MM.1S (cell line): ENCODE results near the gene SWI5.

Experiments
- DNase-seq: peaks from one replicate; pipeline ENCODE4 v3.0.0-alpha.2; 2015
- H2AFZ ChIP-seq: fragments of 300-600 bp; sonication (generic); 2 replicates; pipeline ENCODE4 v1.6.0; 2016; ENCODE audit warnings: antibody characterized with exemption, low read length
- H3F3A ChIP-seq: fragments of 300-600 bp; sonication (generic); 2 replicates; pipeline ENCODE4 v1.6.1; 2016; ENCODE audit warnings: mild to moderate bottlenecking, antibody characterized with exemption, low read length, moderate library complexity, mixed read lengths; ENCODE audit not compliant: insufficient read depth
- H3K27ac ChIP-seq: fragments of 300-600 bp; sonication (generic); 2 replicates; pipeline ENCODE4 v1.5.1; 2016; ENCODE audit warnings: mild to moderate bottlenecking, low read length
- H3K27me3 ChIP-seq: fragments of 300-600 bp; sonication (generic); replicated peaks from 2 replicates; pipeline ENCODE4 v1.6.0; 2016; ENCODE audit warnings: low read length; ENCODE audit not compliant: insufficient read depth
- H3K36me3 ChIP-seq: fragments of 300-600 bp; sonication (generic); replicated peaks from 2 replicates; pipeline ENCODE4 v1.6.1; 2016; ENCODE audit warnings: mild to moderate bottlenecking, low read length, mixed read lengths; ENCODE audit not compliant: insufficient read depth
- H3K4me1 ChIP-seq: fragments of 300-600 bp; sonication (generic); 2 replicates; pipeline ENCODE4 v1.6.1; 2016; ENCODE audit warnings: low read length, mixed read lengths
- H3K4me2 ChIP-seq: fragments of 300-600 bp; sonication (generic); 2 replicates; pipeline ENCODE4 v1.6.0; 2016; ENCODE audit warnings: low read depth, low read length
- H3K4me3 ChIP-seq: fragments of 300-600 bp; sonication (generic); 2 replicates; pipeline ENCODE4 v1.5.1; 2016; ENCODE audit warnings: low read length, mixed read lengths
- H3K79me2 ChIP-seq: fragments of 300-600 bp; sonication (generic); 2 replicates; pipeline ENCODE4 v1.6.1; 2016; ENCODE audit warnings: mixed run types, low read length, mixed read lengths
- H3K9ac ChIP-seq: fragments of 300-600 bp; sonication (generic); 2 replicates; pipeline ENCODE4 v1.6.1; 2016; ENCODE audit warnings: low read length, mixed read lengths
- H3K9me2 ChIP-seq: fragments of 300-600 bp; sonication (generic); replicated peaks from 2 replicates; pipeline ENCODE4 v1.6.1; 2016; ENCODE audit warnings: mild to moderate bottlenecking, low read length, mixed read lengths; ENCODE audit not compliant: insufficient read depth
- H3K9me3 ChIP-seq: fragments of 300-600 bp; sonication (generic); replicated peaks from 2 replicates; pipeline ENCODE4 v1.6.1; 2016; ENCODE audit warnings: mild to moderate bottlenecking, low read length, mixed read lengths; ENCODE audit not compliant: insufficient read depth
- H4K20me1 ChIP-seq: fragments of 300-600 bp; sonication (generic); 2 replicates; pipeline ENCODE4 v1.6.1; 2016; ENCODE audit warnings: mild to moderate bottlenecking, low read length, moderate library complexity, mixed read lengths; ENCODE audit not compliant: insufficient read depth
- EZH2 ChIP-seq: fragments of 300-600 bp; sonication (generic); optimal IDR thresholded peaks from 2 replicates; pipeline ENCODE3; 2017; ENCODE audit warnings: low read depth, mild to moderate bottlenecking, antibody characterized with exemption, low read length, mixed read lengths
- EZH2phosphoT487 ChIP-seq: fragments of 300-600 bp; sonication (generic); IDR thresholded peaks from 2 replicates; pipeline ENCODE4 v1.6.1; 2018; ENCODE audit warnings: antibody characterized with exemption, low read length
- TF ChIP-seq, protein P1 (sequence below): fragments of 300-600 bp; sonication (generic); IDR thresholded peaks from 2 replicates; pipeline ENCODE4 v1.5.1; 2016; ENCODE audit warnings: antibody characterized with exemption, low read length, mixed read lengths

SWI5 gene

GRCh38 chr9:128250839-128251731 is 25.0 kb upstream of the SWI5 start:
- peaks cover 32% of the 10 kb centered on the region for H3K27me3 ChIP-seq
- H3K36me3 ChIP-seq = no peaks in the 10 kb centered on the region
- H3K9me2 ChIP-seq = no peaks in the 10 kb centered on the region
- H3K27ac ChIP-seq = no peak overlapping the region
- peaks cover 3% of the 10 kb centered on the region; the same call in 1 of the 2 replicates for H3K4me1 ChIP-seq
- H3K4me2 ChIP-seq = peak overlapping the region; percentile 90
- no peak for TF ChIP-seq EZH2
- TF ChIP-seq, protein P1, sequence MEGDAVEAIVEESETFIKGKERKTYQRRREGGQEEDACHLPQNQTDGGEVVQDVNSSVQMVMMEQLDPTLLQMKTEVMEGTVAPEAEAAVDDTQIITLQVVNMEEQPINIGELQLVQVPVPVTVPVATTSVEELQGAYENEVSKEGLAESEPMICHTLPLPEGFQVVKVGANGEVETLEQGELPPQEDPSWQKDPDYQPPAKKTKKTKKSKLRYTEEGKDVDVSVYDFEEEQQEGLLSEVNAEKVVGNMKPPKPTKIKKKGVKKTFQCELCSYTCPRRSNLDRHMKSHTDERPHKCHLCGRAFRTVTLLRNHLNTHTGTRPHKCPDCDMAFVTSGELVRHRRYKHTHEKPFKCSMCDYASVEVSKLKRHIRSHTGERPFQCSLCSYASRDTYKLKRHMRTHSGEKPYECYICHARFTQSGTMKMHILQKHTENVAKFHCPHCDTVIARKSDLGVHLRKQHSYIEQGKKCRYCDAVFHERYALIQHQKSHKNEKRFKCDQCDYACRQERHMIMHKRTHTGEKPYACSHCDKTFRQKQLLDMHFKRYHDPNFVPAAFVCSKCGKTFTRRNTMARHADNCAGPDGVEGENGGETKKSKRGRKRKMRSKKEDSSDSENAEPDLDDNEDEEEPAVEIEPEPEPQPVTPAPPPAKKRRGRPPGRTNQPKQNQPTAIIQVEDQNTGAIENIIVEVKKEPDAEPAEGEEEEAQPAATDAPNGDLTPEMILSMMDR = no peak
- no peak for TF ChIP-seq EZH2phosphoT487
- peak overlapping the region; percentile 77 for H2AFZ ChIP-seq
- no peaks in the 10 kb centered on the region for H4K20me1 ChIP-seq
- peak overlapping the region; percentile 59 for H3K4me3 ChIP-seq
- no peak overlapping the region for H3K9ac ChIP-seq
- no peak for DNase-seq
- no peaks in the 10 kb centered on the region for H3K79me2 ChIP-seq
- H3K9me3 ChIP-seq = no peaks in the 10 kb centered on the region
- peaks cover 7% of the 10 kb centered on the region; the same call in 1 of the 2 replicates for H3F3A ChIP-seq

DNA sequence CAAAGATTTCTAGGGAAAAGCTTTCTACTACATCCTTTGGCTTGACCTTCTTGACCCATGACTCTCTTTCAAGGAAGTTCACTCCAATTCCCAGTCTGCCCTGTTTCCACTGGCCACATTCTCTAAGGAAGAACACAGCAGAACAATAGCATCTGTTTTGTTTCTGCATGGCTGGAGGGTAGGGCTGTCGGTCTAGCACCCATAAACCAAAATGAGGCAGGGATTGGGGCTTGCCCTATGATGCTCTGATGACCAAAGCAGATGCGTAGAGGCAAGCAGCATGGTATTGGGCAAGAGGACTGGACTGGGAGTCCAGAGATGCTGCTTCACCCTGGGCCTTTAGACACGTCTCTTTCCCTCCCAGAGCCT is 24.4 kb upstream of the SWI5 start:
- Histone ChIP-seq H3K9me2 (no peaks in the 10 kb centered on the region), H3K27me3 (peaks cover 26% of the 10 kb centered on the region), H2AFZ (no peak overlapping the region), H3K9me3 (no peaks in the 10 kb centered on the region), H3K4me2 (no peak overlapping the region; the same call in 1 of the 2 replicates), H3K4me1 (peaks cover 3% of the 10 kb centered on the region; the same call in 1 of the 2 replicates), H4K20me1 (no peaks in the 10 kb centered on the region), H3K4me3 (no peak overlapping the region), H3K27ac (no peak overlapping the region), H3F3A (peaks cover 7% of the 10 kb centered on the region; the same call in 1 of the 2 replicates), H3K36me3 (no peaks in the 10 kb centered on the region), H3K9ac (no peak overlapping the region), H3K79me2 (no peaks in the 10 kb centered on the region)
- DNase-seq = no peak
- TF ChIP-seq, protein P1 = no peak
- TF ChIP-seq EZH2 = no peak
- TF ChIP-seq EZH2phosphoT487 = no peak

DNA sequence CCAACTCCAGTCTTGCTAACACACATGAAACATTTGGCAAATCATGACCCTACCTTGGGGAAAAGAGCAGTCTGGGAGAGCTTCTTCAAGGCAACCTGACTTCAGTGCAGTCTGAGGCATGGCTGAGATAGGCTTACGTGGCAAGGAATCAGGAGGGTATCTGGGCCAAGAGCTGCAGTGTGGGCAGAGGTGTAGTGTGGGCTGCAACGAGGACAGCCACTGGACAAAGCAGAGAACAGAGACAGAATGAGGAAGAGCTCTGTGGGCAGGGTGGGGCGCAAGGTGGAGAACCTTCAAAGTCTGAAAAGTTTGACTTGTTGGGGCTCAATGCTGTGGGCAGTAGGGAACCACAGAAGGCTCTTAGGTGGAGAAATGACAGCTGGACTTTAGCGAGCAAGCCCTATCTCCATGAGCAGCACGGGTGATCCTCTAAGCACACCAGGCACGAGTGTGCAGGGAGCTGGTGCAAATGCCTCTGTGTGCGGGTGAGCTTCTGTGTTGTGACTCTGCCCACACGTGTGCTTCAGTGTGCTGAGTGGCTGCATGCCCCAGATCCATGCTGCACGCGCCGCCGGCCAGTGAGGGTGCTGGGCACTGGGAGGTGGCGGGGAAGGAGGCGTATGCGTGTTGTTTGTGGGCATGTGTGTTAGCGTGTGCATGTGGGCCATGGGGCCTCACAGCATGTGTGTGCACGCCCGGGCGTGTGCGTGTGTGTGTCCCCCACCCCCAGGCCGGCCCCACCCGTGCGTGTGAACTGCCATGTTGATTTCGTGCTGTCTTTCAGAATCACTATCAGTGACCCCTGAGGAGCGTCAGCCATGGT is 23.5 kb upstream of the SWI5 start:
- Histone ChIP-seq H3K9me3 (no peaks in the 10 kb centered on the region), H3K9ac (no peak overlapping the region), H3K4me2 (no peak overlapping the region), H3K27me3 (peaks cover 19% of the 10 kb centered on the region), H3K79me2 (no peaks in the 10 kb centered on the region), H4K20me1 (no peaks in the 10 kb centered on the region), H3K4me3 (no peak overlapping the region), H3K9me2 (no peaks in the 10 kb centered on the region), H3F3A (peaks cover 7% of the 10 kb centered on the region; the same call in 1 of the 2 replicates), H3K4me1 (peaks cover 3% of the 10 kb centered on the region; the same call in 1 of the 2 replicates), H3K36me3 (no peaks in the 10 kb centered on the region), H2AFZ (no peak overlapping the region), H3K27ac (no peak overlapping the region)
- no peak for DNase-seq
- no peak for TF ChIP-seq EZH2
- TF ChIP-seq, protein P1 = no peak
- no peak for TF ChIP-seq EZH2phosphoT487
